ENCODE results near the gene WFS1.
A peak's percentile ranks its signal among the peaks of the same experiment; 100 is the strongest.

The WFS1 gene

DNA sequence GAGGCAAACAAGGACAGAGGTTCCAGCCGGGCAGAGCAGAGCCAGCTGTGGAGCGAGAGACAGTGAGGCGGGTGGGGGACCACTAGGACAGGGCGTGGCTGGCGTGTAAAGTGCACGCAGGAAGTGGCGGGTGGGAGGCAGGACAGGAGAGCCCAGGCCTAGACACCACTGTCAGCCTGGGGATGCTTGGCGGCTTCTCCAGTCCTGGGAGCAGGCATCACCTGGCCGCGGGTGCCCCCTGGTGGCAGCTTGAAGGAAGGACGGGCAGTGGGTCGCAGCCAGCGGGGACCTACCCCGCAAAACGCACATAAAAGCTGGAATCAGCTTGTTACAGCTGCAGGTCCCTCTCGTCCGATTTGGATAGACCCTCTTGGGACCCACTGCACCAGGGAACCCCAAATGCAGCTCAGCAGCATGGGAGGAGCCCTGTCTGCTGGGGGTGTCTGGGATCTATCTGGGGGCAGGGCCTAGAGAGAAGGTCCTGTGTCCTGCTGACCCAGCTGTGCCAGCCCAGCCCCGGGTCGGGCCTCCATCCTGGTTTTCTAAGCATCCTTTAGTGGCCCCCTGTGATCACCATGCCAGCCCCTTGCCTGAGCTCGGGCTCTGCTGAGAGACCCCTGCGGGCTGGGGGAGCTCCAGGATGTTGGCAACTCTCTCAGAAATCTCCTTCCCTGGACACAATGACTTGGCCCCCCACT is 57.7 kb downstream of the WFS1 start:
- DNase-seq = peak; percentile 63

DNA sequence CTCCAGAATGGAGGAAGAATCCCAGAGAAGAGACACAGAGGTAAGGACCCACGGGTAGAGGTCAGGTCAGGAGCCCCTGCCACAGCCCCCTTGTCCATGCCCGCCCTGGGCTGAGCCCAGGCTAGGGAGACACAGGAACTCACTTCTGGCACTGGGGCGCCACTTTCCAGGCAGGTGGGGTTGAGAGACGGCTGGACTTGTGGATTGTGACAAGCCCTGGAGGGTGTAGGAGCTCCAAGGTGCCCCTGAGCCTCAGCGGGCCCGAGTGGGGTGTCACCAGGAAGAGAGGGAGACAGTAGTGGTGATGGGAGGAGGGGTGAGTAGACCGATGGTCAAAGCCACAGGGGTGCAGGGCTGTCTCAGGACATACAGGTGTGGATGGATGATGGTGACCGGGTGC is 58.9 kb downstream of the WFS1 start:
- no peak for DNase-seq

- DNase-seq = no peak
Measured at GRCh38 chr4:6329478-6330383, 60.1 kb downstream of the WFS1 start.

DNA sequence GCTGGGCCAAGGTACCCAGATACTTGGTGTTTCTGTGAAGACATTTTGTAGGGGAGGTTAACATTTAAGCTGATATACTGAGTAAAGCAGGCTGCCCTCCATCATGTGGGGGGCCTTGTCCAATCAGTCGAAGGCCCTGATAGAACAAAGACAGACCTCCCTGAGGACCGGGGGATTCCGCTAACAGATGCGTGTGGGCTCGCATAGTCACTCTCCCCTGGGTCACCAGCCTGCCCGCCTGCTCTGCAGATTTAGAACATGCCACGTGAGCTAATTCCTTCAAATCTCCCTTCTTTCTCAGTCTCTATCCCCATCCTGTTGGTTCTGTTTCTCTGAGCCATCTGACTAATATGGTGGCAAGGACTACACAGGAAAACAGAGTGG is 60.7 kb downstream of the WFS1 start:
- no peak for DNase-seq

- peak; percentile 25 for DNase-seq
Measured at GRCh38 chr4:6331018-6331417, 61.4 kb downstream of the WFS1 start.

- no peak for DNase-seq
Measured at GRCh38 chr4:6331468-6331867, 61.8 kb downstream of the WFS1 start.

DNA sequence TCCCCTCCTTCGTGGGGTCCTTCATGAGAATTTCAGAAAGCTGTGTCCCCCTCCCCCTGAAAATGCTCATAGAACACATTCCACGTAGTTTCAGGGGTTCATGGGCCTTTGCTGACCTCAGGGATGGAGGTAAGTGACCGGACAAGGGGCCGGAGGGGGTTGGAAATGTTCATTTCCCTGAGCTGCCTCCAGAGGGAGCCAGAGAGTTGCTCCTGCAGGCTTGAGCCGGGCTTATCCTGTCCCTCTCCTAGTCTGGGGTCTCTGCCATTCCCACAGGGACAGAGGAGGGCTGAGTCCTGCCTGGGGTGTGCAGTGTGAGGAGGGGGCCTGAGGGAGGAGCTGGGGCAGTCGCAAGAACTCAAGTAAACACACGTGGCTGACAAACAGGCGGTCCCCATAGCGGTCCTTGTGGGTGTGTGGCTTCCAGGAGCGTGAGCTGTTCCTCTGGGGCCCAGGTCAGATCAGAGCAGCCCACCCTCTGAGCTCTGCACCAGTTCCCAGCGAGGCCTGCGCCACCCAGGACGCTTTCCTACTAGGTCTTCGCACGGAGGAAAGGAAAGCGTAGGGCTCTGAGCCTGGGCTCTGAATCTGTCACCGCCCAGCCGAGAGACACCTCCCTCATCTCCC is 62.5 kb downstream of the WFS1 start:
- peak; percentile 21 for DNase-seq

DNA sequence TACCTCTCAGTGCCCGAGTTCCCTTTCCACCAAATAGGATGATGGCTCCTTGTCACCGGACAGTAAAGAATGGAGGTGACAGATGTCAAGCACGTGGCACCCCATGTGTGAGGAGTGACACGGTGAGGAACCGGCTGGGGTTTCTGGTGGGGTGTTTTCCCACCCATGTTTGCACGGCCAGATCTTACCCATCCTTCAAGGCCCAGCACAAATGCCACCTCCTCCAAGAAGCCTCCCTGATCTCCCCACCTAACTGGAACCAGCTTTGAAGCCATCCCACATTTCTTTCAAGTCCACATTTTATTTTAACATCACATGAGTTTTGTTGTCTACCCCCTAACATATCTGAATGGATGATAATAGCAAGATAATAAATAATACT is 63.0 kb downstream of the WFS1 start:
- DNase-seq = no peak

DNA sequence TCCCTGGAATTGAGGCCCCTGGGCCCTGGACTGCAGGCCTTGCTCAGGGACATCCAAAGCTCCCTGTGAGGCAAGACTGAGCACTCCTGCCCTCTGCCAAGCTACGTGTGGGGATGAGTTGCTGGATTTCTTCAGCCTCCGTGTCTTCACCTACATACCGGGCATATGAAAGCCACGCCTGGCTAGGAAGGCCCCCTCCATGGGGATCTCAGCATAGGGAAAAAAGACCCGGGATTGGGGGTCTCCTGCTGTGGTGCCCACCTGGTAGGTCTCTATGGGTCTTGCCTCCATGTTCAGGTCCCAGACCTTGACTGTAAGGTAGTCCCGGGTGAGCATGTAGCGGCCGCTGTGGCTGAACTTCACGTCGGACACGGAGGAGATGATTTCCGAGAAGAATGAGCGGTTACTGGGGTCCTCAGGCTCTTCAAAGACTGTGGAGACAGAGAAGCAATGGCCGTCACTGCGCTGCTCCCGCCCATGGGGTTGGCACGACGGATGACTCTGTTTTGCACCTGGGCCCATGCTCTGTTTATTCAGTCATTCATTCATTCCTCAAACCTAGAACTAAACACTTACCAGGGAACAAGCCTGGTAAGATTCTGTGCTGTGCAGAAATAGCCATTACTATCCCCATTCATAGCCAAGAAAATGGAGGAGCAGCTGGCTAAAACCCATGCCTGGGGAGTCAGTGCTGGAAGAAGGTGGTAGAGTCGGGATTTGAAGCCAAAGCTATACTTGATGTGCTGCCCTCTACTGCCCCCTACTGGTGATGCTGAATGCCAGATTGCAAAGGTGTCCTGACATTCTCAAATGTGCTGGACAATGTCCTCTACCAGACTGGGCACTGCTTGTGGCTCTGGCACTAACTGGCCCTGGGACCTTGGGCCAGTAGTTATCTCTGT is 63.9 kb downstream of the WFS1 start:
- DNase-seq = no peak

GRCh38 chr4:6334203-6334887 is 64.7 kb downstream of the WFS1 start:
- no peak for DNase-seq

GRCh38 chr4:6335040-6335590 is 65.5 kb downstream of the WFS1 start:
- no peak for DNase-seq

DNA sequence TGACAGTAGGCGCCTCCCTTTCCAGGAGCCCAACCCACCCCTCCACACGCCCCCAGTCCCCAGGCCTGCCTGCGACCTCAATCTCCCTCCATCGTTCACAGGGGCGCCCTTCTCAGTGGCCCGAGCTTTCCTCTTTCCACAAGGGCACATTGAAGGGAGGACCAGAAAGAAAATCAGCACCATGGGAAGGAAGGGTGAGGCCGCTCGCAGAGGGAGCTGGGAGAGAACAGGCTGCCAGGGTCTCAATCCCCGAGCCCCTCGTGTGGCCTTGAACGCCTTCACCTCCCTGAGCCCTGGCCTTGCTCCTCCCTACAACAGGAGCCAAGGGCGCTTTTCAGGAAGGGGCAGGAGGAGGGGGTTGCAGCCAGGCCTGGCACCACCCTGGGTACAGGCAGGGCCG is 66.5 kb downstream of the WFS1 start:
- no peak for DNase-seq

- no peak for DNase-seq
Measured at GRCh38 chr4:6337331-6337935, 67.8 kb downstream of the WFS1 start.

GRCh38 chr4:6338175-6338950 is 68.7 kb downstream of the WFS1 start:
- peak; percentile 19 for DNase-seq

DNA sequence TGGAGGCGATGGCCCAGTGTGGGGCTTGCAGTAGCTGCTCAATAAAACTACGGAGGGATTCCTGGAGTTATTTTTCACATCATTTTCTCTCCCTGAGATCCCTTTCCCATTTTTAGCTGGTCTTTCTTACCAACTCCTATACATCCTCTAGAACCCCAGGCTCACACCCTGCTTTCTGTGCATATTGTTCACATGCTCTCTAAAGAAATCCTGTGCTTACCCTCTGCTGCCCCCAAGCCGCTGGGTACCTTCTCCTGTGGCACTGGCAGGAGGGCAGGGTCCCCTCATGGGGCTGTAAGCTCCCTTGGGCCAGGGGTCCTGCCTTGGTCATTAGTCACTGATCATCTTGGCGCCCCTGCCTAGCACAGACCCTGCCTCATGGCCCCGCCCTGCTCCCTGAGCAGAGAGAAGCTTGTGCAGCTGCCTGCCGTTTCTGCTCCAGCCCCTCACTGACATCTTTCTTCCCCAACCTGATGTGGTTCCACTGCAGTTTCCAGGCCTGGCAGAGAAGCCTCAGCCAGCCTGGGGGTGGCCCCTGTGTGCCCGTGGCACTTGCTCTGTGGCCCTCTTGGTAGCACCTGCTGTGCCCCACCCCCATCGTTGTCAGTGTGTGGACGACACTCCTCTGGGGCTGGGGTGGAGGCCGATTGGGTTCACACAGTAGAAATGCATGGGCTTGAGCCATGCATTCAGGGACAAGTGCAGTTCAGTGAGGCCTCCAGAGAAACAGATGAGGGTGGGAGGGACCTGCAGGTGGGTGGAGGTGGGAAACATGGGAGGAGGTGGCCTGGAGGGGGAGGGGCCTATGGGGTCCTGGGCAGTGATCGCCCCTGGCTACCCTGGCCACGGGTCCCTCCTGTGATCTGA is 69.5 kb downstream of the WFS1 start:
- no peak for DNase-seq

- DNase-seq = no peak
Measured at GRCh38 chr4:6339818-6340445, 70.3 kb downstream of the WFS1 start.

GRCh38 chr4:6340446-6341015 is 70.9 kb downstream of the WFS1 start:
- DNase-seq = no peak

GRCh38 chr4:6341696-6342095 is 72.0 kb downstream of the WFS1 start:
- DNase-seq = no peak
